GM12892 (cell line): ENCODE data around the gene LGR6.

ENCODE experiments used
- POLR2A ChIP-seq: IDR thresholded peaks from 2 replicates; pipeline ENCODE4 v1.6.1; 2011; ENCODE audit warnings: low read depth, low read length, control low read depth
- POLR2AphosphoS5 ChIP-seq: IDR thresholded peaks from 2 replicates; pipeline ENCODE4 v1.6.1; 2011; ENCODE audit warnings: low read depth, low read length, control low read depth
- TAF1 ChIP-seq: IDR thresholded peaks from 2 replicates; pipeline ENCODE4 v1.6.1; 2011; ENCODE audit warnings: low read depth, mild to moderate bottlenecking, control low read depth, low read length, borderline replicate concordance

DNA sequence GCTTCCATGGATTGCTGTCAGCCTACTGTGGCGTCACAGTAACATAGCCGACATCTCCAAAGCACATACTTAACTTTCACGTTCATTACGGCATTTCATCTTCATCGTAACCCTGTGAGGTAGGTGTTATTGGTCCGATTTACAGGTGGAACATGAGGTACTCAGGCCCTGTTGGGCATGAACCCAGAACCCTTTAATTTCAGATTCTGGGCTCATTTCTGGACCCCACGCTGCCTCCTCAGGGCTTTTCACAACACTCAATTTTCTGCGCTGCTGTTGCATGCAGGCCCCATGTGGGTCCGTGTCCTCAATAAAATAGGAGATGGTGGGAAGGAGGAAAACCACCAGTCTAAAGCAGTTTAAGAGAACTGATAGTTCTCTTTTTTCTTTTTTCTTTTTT lies 108.6 kb downstream of the LGR6 start:
- no peak for TF ChIP-seq POLR2AphosphoS5
- no peak for TF ChIP-seq POLR2A
- no peak for TF ChIP-seq TAF1
